NCI-H748 (cell line): ENCODE results near the gene TJP1.
"Not testable (repeated sequence)": the region's sequence is repeated elsewhere in the genome, so short reads cannot be mapped to it uniquely, and the experiment has no call there.

Experiments
- DNase-seq: peaks from one replicate; lab custom pipeline; 2025; ENCODE audit not compliant: unreplicated experiment; lab: John Stamatoyannopoulos, UW

The TJP1 gene

DNA sequence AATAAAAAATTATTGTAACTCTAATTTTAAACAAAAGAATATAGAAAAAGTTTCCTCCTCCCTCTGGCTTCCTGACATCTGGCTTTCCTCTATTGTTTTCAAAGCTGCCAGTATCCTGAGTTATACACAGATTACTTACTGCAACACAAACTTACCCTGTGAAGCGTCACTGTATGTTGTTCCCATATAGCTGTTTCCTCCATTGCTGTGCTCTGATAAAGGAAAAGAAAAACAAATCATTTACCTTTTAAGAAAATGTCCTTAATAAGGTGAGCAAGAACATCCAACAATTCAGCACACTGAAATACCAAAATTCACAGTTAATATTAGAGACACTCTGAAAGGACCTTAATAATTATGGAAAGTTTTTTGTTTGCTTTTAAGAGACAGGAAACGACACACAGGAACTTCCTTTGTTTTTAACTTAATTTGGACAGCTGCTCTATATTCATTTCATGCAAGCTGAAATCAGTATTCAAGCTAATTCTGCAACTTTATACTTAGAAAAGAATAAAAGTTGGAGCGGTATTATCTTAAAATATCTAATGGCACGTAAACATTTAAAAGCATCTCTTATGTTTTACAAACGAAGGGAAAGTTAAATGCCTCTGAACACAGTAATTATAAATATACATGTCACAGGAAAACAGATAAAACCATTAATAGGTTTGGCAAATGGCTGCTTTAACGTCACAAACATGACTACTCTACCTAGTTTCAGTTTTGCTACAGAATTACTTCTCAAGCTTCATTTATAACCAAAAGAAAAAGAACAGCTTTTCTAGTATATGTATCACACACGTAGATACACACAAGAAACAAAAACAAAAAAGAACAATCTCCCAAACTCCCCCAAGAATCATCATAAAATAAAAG lies 21.5 kb downstream of the TJP1 start:
- no peak for DNase-seq

DNA sequence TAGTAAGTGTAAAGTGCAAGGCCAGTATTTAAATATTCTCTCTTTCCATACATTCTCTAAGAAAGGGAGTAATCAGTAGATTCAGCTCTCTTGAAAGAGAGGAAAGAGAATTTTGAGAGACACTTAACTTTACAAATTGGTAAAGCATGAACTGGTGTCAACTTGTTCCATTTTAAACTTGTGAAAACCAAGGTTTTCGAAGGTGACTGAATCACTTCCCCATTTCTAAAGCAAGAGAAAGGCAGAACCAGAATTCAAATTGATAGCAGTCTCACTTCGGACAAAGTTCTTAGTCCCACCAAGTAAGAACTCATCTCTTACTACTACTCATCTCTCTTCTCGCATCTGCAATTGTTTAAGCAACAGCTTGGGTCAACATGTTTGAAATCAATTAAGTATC lies 22.4 kb downstream of the TJP1 start:
- no peak for DNase-seq

DNA sequence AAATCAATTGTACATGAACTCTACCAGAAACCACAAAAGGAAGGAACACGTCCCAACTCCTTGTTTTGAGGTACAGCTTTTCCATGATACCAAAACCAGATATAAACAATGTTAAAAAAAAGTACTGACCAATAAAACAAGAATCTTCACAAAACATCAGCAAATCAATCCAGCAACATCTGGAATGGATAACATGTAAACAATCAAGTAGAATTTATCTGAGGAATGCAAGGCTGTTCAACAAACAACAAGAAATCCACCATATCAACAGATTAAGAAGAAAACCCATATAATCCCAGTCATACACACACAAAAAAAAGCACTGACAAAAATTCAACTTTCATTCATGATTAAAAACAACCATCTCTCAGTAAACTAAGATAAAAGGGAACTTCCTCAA lies 26.7 kb downstream of the TJP1 start:
- DNase-seq: no peak

DNA sequence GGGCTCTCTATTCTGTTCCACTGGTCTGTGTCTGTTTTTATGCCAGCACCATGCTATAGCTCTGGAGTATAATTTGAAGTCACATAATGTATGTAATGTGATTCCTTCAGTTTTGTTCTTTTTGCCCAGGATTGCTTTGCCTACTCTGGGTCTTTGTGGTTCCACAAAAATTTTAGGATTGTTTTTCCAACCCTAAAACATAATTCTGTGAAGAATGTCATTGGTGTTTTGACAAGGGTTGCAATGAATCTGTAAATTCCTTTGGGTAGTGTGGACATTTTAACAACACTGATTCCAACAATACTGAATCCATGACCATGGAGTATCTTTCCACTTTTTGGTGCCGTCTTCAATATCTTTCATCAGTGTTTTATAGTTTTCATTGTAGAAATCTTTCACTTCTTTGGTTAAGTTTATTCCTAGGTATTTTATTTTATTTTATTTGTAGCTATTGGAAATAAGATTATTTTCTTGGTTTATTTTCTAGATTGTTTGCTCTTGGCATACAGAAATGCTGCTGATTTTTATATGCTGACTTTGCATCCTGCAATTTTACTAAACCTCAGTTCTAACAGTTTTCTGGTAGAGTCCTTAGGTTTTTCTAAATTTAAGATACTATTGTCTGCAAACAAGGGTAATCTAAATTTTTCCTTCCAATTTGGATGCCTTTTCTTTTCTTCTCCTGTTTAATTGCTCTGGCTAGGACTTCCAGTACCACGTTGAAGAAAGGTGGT lies 29.7 kb downstream of the TJP1 start:
- DNase-seq: no peak

DNA sequence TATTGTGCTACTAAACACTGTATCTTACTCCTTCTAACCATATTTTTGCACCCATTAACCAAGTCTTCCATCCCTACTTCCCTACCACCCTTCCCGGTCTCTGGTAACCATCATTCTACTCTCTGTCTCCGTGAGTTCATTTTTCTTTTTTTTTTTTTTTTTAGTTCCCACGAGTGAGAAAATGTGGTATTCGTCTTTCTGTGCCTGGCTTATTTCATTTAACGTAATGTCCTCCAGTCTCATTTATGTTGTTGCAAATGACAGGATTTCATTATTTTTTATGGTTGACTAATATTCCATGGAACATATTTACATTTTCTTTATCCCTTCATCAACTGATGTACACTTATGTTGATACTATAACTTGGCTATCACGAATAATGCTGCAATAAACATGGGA lies 31.7 kb downstream of the TJP1 start:
- DNase-seq: no peak

DNA sequence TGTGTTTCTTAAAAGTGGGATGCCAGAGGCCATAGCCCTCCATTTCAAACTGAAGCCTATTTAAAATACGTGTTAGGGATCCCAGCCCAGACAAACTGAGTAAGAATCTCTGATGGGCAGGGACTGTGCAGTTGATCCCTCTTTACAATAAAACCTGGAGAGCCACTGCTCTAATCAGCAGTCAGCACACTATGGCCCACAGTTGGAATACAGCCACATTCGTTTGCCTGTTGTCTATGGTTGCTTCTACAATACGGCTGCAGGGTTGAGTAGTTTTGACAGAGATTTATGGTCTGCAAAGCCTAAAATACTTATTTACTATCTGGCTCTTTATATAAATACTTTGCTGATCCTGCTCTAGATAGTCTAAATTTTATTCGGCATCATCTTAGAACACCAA lies 32.4 kb downstream of the TJP1 start:
- no peak for DNase-seq

DNA sequence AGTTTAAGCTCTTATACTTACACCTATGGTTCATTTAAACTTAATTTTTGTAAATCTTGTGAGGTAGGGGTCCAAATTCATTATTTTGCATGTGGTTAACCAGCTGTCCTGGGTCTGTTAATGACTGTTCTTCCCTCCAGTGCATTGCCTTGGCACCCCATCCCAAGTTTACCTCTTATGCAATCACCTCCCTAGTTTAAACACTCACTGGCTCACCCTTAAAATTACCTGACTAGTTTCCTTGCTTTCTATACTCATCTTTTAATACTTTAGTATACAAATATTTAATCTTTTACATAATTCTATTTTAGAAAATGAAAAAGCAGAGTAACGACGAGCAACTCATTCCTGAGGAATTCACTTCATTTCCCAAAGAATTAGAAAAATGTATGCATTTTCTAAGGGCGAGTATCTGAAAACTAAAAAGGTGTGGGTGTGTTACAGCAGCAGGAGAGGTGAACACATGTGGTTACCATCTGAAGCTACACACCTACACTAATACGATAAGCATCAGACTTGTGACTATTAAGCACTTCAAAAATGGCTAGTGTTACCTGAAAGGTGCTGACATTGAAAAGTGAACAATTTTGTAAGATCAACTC lies 33.7 kb downstream of the TJP1 start:
- no peak for DNase-seq

DNA sequence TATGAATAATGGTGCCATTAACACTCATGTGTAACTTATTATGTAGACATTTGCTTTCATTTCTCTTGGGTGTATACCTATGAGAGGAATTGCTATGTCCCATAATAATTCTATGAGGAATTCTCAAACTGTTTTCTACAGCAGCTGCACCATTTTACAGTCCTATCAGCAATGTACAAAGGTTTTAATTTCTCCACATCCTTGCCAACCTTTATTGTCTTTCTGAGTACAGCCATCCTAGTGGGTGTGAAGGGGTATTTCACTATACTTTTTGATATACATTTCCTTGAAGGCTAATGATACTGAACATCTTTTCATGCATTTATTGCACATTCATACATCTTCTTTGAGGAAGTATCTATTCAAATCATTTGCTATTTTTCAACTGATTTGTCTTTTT lies 34.5 kb downstream of the TJP1 start:
- no peak for DNase-seq

DNA sequence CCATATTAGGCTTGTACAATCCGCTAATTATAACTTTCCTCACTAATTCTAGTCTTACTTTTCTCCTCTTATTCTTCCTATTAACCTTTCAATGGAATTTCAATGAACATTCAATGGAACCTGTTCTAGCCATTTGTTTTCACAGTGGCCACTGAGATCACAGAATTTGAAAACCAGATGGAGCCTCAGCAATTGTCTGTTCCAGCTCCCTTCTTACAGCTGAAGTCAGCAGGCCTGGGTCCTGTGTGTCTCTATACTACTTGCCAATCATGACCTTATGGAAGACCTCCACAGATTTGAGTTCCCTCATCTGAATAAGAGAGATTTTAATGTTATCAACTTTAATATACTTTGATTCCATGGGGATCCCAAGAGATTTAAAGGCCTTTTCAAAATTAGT lies 36.6 kb downstream of the TJP1 start:
- DNase-seq: no peak

DNA sequence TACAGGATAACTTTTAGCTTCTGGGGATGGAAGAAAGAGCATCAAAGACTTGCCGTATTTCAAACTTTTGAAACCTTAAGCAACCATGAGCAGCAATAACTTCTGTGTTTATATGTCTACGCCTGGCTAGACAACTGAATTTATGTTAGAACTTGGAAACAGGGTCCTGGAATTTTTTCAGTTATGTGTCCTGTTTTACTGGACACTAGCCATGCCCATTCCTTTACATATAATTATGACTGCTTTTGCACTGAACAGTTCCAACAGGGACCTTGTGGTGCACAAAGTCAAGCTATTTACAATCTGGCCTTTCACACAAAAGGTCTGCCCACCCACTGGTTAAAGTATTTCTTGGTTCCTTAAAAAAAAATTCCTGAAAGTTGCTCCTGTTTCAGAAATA lies 37.1 kb downstream of the TJP1 start:
- DNase-seq: no peak

DNA sequence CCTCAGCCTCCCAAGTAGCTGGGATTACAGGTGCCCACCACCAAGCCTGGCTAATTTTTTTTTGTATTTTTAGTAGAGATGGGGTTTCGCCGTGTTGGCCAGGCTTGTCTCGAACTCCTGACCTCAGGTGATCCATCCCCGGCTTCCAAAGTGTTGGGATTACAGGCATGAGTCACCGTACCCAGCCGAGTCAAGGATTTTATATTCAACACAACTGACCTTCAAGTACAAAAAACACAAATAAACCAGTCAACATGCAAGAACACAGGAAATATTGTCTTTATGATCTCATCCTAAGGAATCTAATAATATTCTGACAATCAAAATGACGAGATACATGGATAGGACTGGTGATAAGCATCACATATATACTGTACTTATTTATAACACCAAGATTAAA lies 37.9 kb downstream of the TJP1 start:
- no peak for DNase-seq

DNA sequence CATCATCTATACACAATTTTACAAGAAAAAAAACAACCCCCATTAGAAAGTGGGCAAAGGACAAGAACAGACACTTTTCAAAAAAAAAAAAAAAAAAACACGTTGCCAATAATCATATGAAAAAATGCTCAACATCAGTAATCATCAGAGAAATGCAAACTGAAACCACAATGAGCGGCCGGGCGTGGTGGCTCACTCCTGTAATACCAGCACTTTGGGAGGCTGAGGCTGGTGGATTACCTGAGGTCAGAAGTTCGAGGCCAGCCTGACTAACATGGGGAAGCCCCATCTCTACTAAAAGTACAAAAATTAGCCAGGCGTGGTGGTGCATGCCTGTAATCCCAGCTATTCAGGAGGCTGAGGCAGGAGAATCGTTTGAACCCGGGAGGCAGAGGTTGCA lies 39.5 kb downstream of the TJP1 start:
- not testable (repeated sequence) for DNase-seq

DNA sequence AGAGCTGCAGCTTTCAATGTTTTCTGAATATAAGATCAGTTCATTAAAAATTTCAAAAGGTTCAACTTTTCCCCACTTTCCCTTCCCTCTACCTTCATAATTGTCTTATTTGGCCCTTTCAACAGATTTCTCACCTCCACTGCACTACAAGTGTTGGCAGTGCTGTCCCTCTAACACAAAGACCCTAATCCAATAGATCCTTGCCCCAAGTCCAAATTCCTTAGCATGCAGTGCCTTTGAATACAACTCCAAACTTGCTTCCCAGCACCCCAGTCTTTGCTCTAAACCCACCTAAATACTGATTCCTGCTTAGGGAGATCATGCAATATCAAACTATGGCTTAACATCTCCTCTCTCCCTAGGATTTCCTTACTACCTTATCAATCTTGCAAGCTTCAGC lies 43.9 kb downstream of the TJP1 start:
- no peak for DNase-seq

DNA sequence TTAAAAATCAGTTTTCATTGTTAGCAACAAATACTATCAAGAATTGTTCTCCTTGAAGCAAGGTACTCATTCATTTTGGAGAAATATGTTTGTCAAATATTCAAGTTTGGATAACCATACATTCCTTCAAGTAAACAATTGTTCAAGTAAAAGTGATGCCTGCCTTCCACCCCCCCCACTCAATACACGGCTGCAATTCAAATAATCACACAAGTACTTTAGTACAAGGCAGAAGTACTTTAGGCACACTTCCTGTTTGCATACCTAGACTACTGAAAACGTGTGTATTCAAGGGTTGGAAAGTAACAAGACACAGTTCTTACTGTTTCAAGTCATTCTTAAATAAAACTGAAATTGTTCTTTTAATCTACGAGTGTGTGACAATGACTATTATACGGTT lies 45.4 kb downstream of the TJP1 start:
- DNase-seq: no peak

DNA sequence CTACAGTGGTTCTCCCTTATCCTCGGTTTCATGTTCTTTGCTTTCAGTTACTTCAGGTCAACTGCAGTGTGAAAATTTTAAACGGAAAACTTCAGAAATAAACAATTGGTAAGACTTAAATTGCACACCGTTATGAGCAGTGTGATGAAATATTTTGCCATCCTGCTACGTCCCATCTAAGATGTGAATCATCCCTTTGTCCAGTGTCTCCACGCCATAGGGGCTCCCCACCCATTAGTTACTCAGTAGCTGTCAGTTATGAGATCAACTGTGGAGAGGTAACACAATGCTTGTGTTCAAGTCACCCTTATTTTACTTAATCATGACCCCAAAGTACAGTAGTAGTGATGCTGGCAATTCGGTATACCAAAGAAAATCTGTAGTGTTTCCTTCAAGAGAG lies 47.4 kb downstream of the TJP1 start:
- no peak for DNase-seq

DNA sequence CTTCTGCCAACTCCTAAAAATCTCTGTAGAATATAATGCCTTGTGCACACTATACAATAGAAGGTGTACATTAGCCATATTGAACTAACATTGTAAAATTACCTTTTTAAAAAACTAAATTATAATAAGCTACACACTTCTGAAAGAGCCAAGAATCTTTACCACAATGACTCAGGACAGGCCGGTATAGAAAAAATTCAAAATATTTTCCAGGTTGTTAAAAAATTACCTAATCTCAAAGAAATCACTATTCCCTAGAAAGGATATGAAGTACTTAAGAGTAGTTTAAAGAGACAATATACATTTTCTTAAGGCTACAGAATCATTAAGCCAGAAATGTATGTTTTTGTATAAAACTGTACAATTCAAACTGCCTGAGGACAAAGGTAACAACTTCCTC lies 48.5 kb downstream of the TJP1 start:
- DNase-seq: no peak

DNA sequence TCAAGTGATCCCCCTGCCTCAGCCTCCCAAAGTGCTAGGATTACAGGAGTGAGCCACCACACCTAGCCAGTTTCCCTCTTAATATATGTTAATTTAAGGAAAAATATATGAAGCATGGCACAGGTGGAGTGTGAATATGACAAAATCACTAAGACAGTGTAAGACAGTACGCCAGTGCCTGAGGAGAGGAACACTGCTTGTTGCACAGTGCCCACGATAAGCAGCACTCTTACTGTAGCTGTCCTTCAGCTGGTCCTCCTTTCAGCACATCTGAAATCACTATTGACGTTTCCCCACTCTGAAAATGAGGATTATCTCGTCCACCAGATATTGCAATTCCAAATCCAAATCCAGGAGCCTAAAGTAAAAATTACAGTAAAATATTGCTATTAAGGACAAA lies 49.3 kb downstream of the TJP1 start:
- no peak for DNase-seq

DNA sequence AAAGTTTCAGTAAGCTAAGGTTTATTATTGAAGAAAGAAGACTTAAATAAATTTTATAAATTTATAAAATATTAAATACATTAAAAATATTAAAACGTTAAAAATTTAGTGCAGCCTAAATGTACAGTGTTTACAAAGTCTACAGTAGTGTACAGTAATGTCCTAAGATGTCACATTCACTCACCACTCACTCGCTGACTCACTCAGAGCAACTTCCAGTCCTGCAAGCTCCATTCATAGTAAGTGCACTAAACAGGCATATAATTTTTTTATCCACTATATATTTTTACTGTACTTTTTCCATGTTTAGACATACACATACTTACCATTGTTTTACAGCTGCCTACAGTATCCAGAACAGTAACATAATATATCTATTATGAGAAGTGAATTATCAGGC lies 51.5 kb downstream of the TJP1 start:
- DNase-seq: no peak

DNA sequence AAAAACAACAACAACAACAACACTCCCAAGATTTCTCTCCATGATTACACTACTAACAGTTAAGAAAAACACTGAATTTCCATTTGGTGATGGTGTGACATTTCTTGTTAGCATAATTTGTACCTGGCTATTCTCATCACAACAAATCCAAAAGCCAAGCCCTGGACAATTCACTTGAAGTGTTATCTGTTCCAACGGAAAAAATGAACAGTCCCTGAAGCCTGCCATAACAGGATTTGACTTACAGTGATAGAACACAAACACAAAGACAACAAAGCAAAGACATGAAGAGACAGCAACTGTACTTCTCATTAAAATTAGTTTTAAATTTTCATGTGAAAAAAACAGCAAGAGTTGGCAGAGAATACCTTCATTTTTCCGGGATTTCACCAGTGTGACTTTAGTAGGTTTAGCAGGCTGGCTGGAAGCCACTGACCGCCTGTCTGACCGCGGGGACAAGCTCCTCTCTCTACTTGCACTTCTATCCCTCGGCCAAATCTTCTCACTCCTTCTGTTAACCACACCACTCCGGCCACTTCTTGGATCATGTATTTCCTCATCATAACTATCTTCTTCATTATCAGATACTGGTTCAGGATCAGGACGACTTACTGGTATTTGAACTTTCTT lies 56.3 kb downstream of the TJP1 start:
- no peak for DNase-seq

DNA sequence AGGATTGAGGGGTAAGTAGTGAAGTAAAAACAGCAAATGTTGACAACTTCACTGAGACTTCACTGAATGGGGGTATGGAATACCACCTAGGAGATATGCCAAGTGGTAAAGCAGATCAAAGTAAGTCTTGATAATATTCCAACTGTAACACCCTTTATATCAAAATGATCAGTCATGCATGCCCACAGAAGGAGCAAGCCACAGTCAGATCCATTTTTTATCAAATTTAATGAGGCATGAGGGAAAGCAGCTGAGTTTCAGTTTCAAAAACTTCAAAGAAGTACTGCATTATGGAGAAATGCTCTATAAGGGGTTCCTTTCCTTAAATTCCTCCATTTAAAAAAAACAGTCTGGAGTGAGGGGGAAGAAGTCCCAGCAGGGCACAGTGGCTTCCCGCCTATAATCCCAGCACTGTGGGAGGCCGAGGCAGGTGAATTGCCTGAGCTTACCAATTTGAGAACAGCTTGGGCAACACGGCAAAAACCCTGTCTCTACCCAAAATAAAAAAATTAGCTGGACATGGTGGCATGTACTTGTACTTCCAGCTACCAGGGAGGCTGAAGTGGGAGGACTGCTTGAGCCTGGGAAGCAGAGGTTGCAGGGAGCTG lies 56.9 kb downstream of the TJP1 start:
- no peak for DNase-seq

DNA sequence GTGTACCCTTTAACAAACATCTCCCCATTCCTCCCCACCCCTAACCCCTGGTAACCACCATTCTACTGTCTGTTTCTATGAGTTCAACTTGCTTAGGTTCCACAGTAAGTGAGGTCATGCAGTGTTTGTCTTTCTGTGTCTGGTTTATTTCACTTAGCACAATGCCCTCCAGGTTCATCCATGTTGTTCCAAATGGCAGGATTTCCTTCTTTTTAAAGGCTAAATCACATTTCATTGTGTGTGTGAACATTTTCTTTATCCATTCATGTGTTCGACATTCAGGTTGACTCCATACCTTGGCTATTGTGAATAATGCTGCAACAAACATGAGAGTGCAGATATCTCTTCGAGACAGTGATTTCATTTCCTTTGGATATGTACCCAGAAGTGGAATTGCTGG lies 62.7 kb downstream of the TJP1 start:
- no peak for DNase-seq
